HG03575 (cell line): ENCODE data around the gene HNRNPM.
"Not testable (repeated sequence)": the region's sequence is repeated elsewhere in the genome, so short reads cannot be mapped to it uniquely, and the experiment has no call there.

Source experiments
- ATAC-seq: cut with Tn5 transposase; IDR thresholded peaks from one replicate; pipeline ENCODE4 v1.9.1; 2021; ENCODE audit not compliant: unreplicated experiment, insufficient number of reproducible peaks, low FRiP score; ENCODE audit errors: extremely low read depth

HNRNPM gene

GRCh38 chr19:8423817-8424223 lies 21.0 kb upstream of the HNRNPM start:
- no peak for ATAC-seq

DNA sequence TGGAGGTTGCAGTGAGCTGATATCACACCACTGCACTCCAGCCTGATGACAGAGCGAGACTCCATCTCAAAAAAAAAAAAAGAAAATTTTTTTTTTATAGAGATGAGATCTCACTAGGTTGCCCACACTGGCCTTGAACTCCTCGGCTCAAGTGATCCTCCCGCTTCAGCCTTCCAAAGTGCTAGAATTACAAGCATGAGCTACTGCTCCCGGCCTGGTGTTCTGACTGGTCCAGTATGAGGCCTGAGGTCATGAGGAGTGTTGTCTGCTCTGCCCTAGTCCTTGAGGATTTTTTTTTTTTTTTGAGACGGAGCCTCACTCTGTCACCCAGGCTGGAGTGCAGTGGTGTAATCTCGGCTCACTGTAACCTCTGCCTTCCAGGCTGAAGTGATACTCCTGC lies 19.4 kb upstream of the HNRNPM start:
- ATAC-seq = not testable (repeated sequence)

- ATAC-seq = no peak
These were observed 18.5 kb upstream of the HNRNPM start for GRCh38 chr19:8426283-8426682.

GRCh38 chr19:8429044-8429443 lies 15.7 kb upstream of the HNRNPM start:
- no peak for ATAC-seq

DNA sequence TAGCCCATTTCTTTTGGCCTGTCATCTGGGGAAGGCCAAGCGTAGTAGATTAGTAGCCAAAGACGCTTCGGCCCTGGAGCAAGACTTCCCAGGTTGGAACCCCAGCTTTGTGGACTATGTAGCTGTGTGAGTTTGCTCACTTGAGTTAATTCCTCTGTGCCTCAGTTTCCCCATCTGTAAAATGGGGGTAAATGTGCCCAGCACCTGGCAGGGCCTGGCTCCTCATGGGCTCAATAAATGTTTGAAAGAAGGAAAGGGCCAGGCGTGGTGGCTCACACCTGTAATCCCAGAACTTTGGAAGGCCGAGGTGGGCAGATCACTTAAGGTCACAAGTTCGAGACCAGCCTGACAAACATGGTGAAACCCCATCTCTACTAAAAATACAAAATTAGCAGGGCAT lies 14.9 kb upstream of the HNRNPM start:
- ATAC-seq = no peak

GRCh38 chr19:8430650-8431049 lies 14.1 kb upstream of the HNRNPM start:
- ATAC-seq = no peak

GRCh38 chr19:8438236-8438635 lies 6.5 kb upstream of the HNRNPM start:
- ATAC-seq = no peak

DNA sequence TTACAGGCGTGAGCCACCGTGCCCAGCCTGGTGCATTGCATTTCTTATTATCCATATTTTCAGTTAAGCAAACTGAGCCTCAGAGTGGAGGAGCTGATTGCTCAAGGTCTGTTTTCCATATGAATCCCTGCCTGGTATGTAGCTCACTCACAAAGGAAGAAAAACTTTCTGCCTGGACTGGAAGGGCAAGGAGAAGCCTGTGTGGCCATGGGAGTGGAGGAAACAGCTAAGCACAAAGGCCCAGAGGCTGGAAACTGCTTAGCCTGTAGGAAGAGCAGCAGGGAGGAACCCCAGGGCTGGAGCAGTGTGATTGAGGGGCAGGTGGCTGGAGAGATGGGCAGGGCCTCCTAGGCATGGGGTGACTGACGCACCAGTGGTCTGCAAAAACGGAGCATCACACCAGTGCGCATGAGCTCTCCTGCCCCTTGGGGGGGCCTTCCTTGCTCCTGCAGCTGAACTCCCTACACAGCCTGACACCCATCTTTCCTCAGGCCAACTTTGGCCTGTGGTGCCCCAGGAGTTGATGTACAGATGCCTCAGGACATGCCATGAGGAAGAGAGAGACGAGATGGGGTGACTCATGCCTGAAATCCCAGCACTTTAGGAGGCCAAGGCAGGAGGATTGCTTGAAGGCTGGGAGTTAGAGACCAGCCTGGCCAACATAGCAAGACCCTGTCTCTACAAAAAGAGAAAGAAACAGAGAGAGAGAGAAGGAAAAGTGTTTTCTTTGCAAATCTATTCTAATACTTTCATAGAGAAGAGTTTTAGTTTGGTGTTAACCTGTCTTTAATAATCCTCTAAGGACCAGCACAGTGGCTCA lies 2.8 kb upstream of the HNRNPM start:
- ATAC-seq = no peak

- ATAC-seq = not testable (repeated sequence)
These were observed 567 bp upstream of the HNRNPM start for GRCh38 chr19:8444140-8444676.

- ATAC-seq = no peak
These were observed 770 bp downstream of the HNRNPM start for GRCh38 chr19:8445488-8446001.

GRCh38 chr19:8446061-8446709 lies 1.4 kb downstream of the HNRNPM start:
- ATAC-seq = no peak

- ATAC-seq = no peak
These were observed 5.1 kb downstream of the HNRNPM start for GRCh38 chr19:8449830-8450229.

DNA sequence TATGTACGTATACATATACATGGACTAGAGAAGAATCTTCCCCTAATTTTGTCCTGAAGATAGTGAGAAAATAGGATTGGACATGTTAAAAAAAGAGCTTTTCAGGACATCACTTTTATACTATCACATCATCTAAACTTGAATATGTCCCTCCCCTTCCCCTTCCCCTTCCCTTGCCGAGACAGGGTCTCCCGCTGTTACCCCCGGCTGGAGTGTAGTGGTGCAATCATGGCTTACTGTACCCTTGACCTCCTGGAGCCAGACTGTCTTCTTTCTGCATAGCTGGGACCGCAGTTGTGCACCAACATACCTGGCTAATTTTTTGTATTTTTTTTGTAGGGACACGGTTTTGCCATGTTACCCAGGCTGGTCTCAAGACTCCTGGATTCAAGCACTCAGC lies 6.6 kb downstream of the HNRNPM start:
- no peak for ATAC-seq

DNA sequence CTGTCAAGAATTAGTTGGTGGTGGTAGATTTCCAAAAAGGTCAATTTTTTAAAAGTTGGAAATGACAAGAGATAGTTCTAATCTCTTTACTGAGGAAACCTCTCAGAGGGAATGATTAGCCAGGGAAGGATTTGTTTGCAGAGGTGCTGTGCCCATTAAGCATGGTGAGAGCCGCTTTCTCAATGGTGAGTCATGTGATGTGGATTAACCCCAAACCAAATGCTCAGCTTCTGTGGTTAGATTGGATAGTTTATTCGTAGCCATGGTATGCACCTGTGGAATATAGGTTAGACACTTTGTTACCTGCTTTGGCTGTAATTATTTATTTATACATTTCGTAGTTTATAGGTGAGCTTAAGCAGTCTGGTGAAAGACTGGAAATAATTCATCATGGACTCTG lies 7.1 kb downstream of the HNRNPM start:
- ATAC-seq = no peak

DNA sequence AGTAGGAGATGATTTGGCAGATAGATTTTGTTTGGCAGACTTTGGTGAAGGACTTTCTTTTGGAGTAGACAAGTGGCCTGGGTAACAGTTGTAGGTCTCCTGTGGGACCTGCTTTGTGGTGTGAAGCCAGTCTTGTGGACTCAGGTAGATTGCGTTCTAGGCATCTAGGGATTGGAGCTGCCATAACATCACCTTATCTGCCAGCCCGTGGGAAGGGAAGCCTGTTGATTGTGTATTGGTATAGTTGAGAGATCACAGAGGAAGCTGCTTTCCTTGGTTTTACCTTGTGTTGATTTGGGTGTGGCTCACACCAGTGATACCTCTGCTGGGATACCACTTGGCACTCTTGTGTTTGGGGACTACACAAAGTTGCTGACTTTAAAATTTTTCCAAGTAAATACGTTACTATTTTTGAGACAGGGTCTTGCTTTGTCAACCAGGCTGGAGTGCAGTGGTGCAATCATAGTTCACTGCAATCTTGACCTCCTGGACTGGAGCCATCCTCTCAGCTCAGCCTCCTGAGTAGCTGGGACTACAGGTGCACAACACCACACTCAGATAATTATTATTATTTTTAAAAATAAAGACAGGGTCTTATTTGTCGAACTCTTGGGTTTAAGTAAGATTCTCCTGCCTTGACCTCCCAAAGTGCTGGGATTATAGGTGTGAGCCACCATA lies 7.8 kb downstream of the HNRNPM start:
- no peak for ATAC-seq

- ATAC-seq = no peak
These were observed 8.8 kb downstream of the HNRNPM start for GRCh38 chr19:8453616-8454015.

DNA sequence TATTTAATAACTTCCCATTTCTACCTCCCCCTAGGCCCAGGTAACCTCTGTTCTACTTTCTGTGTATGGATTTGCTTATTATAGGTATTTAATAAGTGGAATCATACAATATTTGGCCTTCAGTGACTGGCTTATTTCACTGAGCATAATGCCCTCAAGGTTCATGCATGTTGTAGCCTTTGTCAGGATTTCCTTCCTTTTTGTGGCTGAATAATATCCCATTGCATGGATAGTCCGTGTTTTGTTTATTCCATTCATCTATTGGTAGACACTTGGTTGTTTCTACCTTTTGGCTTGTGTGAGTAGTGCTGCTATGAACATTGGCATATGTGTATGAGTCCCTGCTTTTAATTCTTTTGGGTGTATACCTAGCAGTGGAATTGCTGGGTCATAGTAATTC lies 9.4 kb downstream of the HNRNPM start:
- no peak for ATAC-seq

- no peak for ATAC-seq
These were observed 10.2 kb downstream of the HNRNPM start for GRCh38 chr19:8455018-8455417.

DNA sequence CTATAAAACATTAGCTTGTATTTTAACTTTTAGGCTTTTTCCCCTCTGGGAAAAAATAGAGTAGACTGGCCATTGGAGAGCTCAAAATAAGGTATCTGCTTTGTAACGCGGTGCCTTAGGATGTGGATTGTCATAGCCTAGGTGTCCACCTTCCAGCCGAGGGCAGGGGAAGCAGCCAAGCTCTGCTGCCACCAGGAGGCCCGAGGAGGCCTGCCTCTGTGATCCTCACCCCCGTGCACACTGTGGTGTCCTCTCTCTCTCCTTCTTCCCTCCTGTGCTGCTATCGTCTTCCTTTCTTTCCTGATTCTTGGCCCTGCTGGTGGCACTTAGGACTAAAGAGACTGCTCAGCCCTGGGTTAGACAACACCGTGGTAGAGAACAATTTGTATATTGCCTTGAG lies 11.3 kb downstream of the HNRNPM start:
- ATAC-seq = no peak

DNA sequence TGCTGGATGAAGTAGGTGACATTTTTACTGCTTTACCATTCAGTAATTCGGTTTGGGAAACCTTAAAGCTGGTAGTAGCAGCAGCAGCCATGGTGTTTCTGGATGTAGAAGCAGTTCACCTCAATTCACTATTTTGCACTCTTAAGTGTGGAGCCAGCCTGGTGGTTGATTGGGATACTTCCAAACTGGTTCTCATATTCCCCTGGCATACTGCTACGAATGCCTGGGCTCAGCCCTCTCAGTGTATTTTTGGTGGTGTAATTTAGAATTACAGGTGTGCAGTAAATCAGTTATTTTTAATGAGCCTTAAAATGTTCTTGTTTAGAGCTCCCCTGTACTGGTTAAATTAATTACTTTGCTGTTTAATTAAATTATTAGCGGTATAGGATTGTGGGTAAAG lies 12.4 kb downstream of the HNRNPM start:
- no peak for ATAC-seq
